Thoracic aorta (tissue), 2 donors: ENCODE measurements around the gene SCUBE1. TPM values are rescaled to one million over a fixed set of nuclear protein-coding genes. Genes with fewer than 3 reads are reported as not detected.

ENCODE experiments used
- ATAC-seq: fragments of 150-250 bp; one replicate; pipeline ENCODE4 v1.8.0; 2017; ENCODE audit warnings: low read depth; ENCODE audit not compliant: insufficient number of reproducible peaks, low FRiP score
- DNase-seq: peaks from one replicate; pipeline ENCODE4 v3.0.0-alpha.2; 2020; ENCODE audit warnings: low spot score
- H3K27ac ChIP-seq, 2 donors: fragments of 200-600 bp; sonication (generic); 1 replicate in 1 of 2; 2 replicates in 1 of 2; pipeline ENCODE4 v1.5.1; 2016; ENCODE audit warnings: mild to moderate bottlenecking in 2 of 2, moderate library complexity in 2 of 2
- H3K27me3 ChIP-seq: fragments of 200-600 bp; sonication (generic); replicated peaks from 2 replicates; pipeline ENCODE4 v1.6.0; 2016; ENCODE audit warnings: mild to moderate bottlenecking; ENCODE audit not compliant: insufficient read depth
- H3K36me3 ChIP-seq: fragments of 200-600 bp; sonication (generic); one replicate; pipeline ENCODE4 v1.5.1; 2016
- H3K4me1 ChIP-seq, 2 donors: fragments of 200-600 bp; sonication (generic); 1 replicate in 1 of 2; 2 replicates in 1 of 2; pipeline versions ENCODE4 v1.5.1 to v1.6.0; 2016; ENCODE audit warnings: low read depth in 2 of 2, mild to moderate bottlenecking in 1 of 2; ENCODE audit not compliant: control insufficient read depth in 1 of 2
- H3K4me3 ChIP-seq: fragments of 200-600 bp; sonication (generic); 2 replicates; pipeline ENCODE4 v1.5.1; 2016; ENCODE audit warnings: mild to moderate bottlenecking
- H3K9me3 ChIP-seq: fragments of 200-600 bp; sonication (generic); 2 replicates; pipeline ENCODE4 v1.5.1; 2016
- total RNA-seq, 2 donors: library from RNA; depleted of rRNA; stranded (reverse); fragments of >200 nt; gene quantifications; one replicate each; pipeline versions ENCODE4 v1.1.0 to v1.2.3, GENCODE V29; 2016
- TF ChIP-seq, protein P1 (sequence below): fragments of 200-600 bp; sonication (generic); IDR thresholded peaks from one replicate; pipeline ENCODE4 v1.5.1; 2019; ENCODE audit warnings: antibody characterized with exemption

Gene SCUBE1
- total RNA-seq, 2 donors from 2014 or later = 6.0 to 25.0 TPM

- Histone ChIP-seq H3K36me3 (no peaks in the 10 kb centered on the region), H3K27me3 (no peaks in the 10 kb centered on the region)
- DNase-seq = no peak
Measured at GRCh38 chr22:43370036-43370435, 26.9 kb upstream of the SCUBE1 start.

DNA sequence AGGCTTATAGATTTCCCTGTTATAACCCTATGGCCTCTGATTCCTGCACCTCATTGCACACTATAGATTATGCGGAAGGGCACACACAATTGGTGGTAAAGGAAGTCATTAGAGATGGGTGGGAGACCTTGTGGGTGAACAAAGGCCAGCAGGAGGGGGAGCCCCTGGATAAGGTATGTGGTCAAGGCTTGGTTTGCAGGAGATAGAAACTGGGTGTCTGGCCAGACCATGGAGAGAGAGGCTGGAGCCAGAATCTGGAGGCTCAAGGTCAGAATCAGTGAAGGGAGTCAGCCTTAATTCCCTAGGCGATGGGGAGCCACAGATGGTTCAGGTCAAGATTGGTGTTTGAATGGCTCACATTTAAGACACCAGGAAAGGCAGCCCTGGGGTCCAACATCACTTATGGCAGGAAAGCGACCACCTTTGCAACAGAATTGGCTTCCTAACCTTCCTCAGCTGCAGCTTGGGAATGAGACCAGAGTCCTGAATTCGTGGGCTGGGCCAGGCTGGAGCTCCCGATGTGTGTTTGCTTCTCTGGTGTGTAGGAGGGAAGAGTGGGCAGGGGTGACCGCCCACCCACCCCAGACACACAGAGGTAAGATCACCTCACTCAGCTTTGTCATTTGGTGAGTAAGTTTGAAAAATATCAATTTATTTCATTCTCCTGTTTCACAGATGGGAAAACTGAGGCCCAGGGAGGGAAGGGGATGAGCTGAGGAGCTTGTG, 22.7 kb upstream of the SCUBE1 start:
- Histone ChIP-seq H3K4me1 (peaks cover 0 to 10% of the 10 kb centered on the region in 2 donors), H3K36me3 (no peaks in the 10 kb centered on the region), H3K27me3 (no peaks in the 10 kb centered on the region), H3K9me3 (no peaks in the 10 kb centered on the region), H3K4me3 (no peak overlapping the region), H3K27ac (no peak overlapping the region)
- ATAC-seq (no peak), DNase-seq (no peak)
- TF ChIP-seq, protein P1, sequence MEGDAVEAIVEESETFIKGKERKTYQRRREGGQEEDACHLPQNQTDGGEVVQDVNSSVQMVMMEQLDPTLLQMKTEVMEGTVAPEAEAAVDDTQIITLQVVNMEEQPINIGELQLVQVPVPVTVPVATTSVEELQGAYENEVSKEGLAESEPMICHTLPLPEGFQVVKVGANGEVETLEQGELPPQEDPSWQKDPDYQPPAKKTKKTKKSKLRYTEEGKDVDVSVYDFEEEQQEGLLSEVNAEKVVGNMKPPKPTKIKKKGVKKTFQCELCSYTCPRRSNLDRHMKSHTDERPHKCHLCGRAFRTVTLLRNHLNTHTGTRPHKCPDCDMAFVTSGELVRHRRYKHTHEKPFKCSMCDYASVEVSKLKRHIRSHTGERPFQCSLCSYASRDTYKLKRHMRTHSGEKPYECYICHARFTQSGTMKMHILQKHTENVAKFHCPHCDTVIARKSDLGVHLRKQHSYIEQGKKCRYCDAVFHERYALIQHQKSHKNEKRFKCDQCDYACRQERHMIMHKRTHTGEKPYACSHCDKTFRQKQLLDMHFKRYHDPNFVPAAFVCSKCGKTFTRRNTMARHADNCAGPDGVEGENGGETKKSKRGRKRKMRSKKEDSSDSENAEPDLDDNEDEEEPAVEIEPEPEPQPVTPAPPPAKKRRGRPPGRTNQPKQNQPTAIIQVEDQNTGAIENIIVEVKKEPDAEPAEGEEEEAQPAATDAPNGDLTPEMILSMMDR = no peak

More at GRCh38 chr22:43370036-43370435, 26.9 kb upstream of the SCUBE1 start:
- no peaks in the 10 kb centered on the region for H3K9me3 ChIP-seq
- no peak for ATAC-seq
- H3K4me1 ChIP-seq = peaks cover 0 to 10% of the 10 kb centered on the region in 2 donors
- no peak overlapping the region for H3K4me3 ChIP-seq
- H3K27ac ChIP-seq = no peak overlapping the region
- TF ChIP-seq, protein P1 = no peak

DNA sequence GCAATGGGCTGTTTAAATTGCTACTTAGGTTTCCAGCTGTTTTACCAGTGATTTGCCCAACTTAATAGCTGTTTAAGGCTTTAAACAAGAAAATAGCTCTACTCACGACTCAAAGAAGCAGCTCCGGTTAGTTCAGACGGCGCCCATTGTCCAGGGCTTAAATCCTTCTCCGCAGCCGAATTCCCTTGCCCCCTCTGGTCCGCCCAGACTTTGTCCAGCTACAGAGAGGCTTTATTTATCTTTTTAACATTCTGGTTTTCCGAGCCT, 20.9 kb upstream of the SCUBE1 start:
- no peak for DNase-seq
- no peaks in the 10 kb centered on the region for H3K4me1 ChIP-seq
- TF ChIP-seq, protein P1 = no peak

DNA sequence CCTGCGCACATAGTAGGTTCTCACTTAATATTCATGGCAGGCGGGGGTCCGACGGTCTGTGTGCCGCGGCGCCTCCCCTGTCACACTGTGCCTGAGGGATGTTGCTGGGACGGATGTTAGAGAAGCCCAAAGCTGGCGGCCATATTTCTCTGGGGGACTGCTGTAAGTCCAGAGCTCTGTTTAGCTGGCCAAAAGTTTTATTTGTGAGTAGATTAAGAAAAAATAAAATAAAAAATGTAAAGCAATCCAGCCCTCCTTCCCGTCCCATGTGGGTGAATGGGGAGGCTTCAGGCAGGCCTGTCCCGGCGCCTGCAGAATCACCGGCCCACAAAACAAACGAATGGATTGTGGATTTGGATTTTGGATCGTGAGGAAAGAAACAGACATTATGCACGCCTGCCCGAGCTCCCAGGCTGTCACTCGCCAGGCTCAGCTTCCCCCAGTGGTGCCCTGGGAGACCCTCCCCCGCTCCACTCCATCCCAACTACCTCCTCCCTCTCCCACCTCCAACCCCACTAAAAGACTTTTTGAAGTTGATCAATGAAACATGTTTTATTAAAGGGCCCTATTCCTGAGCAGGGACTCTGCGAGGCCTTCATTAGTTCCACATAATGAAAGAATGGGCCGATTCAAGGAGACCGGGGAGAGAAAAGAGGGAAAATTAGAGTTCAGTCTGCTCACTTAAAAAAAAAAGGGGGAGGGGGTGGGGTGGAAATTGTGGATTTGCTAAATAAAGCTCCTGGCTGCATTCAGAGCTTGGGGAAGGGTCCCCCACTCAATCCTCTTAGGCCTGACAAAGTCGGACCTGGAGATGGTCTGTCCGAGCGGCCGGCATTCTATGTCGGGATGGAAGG, 20.4 kb upstream of the SCUBE1 start:
- no peaks in the 10 kb centered on the region for H3K27me3 ChIP-seq
- H3K4me1 ChIP-seq = no peaks in the 10 kb centered on the region
- DNase-seq (no peak), ATAC-seq (no peak)
- TF ChIP-seq, protein P1 = no peak
- no peaks in the 10 kb centered on the region for H3K9me3 ChIP-seq
- no peak overlapping the region for H3K4me3 ChIP-seq
- no peak overlapping the region for H3K27ac ChIP-seq
- H3K36me3 ChIP-seq = no peaks in the 10 kb centered on the region

More for the DNA sequence above, 20.9 kb upstream of the SCUBE1 start:
- Histone ChIP-seq H3K9me3 (no peaks in the 10 kb centered on the region), H3K27ac (no peak overlapping the region), H3K4me3 (no peak overlapping the region), H3K27me3 (no peaks in the 10 kb centered on the region), H3K36me3 (no peaks in the 10 kb centered on the region)
- ATAC-seq = no peak

DNA sequence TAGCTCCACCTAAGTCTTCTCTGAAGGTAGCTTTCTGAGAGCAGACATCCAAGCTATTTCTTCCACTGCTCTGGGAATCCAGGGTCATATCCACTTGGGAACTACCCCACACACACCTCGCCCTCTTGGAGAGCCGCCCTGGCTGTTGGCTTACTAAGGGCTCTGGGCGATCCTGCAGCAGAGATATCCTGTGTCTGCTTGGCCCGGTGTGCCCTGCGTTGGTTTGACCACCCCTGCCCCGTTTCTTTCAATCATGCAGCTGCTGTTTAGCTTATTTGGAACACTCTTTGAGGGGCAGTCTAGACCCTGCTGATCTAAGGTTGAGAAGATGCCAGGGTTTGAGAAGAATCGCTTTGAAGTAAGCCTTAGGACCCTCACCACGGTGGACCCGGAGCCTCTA, 17.4 kb upstream of the SCUBE1 start:
- H3K36me3 ChIP-seq = no peaks in the 10 kb centered on the region
- no peak for ATAC-seq
- no peak overlapping the region for H3K27ac ChIP-seq
- H3K4me1 ChIP-seq = no peaks in the 10 kb centered on the region
- TF ChIP-seq, protein P1 = no peak
- no peaks in the 10 kb centered on the region for H3K27me3 ChIP-seq
- H3K4me3 ChIP-seq = no peak overlapping the region
- no peaks in the 10 kb centered on the region for H3K9me3 ChIP-seq
- DNase-seq = no peak
